GM23248 (cell line): Measurements from ENCODE around the gene WDR70.

ENCODE experiments used
- EZH2 ChIP-seq: fragments of 200-600 bp; sonication (generic); IDR thresholded peaks from 2 replicates; pipeline ENCODE4 v1.6.1; 2018; ENCODE audit warnings: antibody characterized with exemption, mild to moderate bottlenecking; ENCODE audit not compliant: insufficient read depth, poor library complexity, severe bottlenecking
- EZH2phosphoT487 ChIP-seq: fragments of 200-600 bp; sonication (generic); IDR thresholded peaks from 2 replicates; pipeline ENCODE4 v1.6.1; 2018; ENCODE audit warnings: antibody characterized with exemption, moderate library complexity, mild to moderate bottlenecking, low read depth; ENCODE audit not compliant: insufficient read depth

DNA sequence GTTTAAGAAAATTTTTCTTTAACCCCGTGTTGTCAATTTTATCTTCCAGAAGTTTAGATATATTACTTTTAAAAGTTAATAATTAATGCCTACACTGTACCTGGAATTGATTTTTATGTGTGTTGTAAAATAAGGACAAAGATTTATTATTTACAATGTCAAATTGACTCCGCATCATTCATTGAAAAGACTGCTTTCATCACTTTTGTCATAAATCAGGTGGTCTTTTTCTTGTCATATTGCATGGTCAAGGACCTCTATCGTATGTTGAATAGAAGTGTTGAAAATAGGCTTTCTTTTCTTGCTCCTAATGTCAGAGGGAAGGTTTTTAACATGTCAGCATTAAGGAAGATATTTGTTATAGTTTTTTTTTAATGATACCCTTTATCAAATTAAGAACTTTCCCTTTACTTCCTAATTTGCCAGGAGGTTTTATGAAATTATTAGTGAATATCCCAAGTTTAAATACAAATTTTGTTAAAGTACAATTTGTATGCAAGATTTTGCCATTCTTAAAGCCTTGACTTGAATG is 92.6 kb downstream of the WDR70 start:
- TF ChIP-seq EZH2 = no peak
- TF ChIP-seq EZH2phosphoT487 = no peak
